T-helper 2 cell treated with Interferon-gamma antibody and Interleukin-4, amounts not matched to agents 100 ng/mL and 5 ng/mL, for 36 hours (primary cell): Measurements from ENCODE around the gene SLC25A30. TPM values are rescaled to one million over a fixed set of nuclear protein-coding genes. Genes with fewer than 3 reads are reported as not detected.

Experiments used
- intact Hi-C: fragments of 100-400 bp; cut with micrococcal nuclease; formaldehyde crosslinking; loops from one replicate; pipeline ENCODE4 v1.15.1; 2023
- total RNA-seq: library from RNA; stranded (reverse); gene quantifications from 2 replicates; pipeline ENCODE4 v1.2.3, GENCODE V29; 2022

The SLC25A30 gene
- total RNA-seq, 1 donor from 2014 or later, result 18.7 TPM

DNA sequence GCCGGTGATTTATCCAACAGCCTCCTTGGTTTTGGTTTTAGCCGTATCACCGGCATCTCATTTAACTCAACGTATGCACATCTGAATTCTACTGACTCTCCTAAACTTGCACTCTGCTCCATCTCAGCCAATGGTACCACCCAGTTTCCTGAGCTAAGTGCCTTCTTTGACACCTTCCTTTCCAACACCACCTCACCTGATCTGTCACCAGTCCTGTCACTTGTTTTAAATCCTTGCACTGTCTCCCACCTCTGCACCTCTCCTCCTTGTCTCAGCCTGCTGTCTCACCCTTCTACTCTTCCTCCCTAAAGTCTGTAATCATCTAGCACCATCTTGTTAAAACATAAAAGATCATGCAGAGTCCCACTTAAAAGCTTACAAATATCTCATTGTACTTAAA is 49.1 kb downstream of the SLC25A30 start:
- intact Hi-C loops, result loop anchor here (2.0 kb wide), 1 partner anchor 26 kb away; no protein-coding TSS in a partner anchor

DNA sequence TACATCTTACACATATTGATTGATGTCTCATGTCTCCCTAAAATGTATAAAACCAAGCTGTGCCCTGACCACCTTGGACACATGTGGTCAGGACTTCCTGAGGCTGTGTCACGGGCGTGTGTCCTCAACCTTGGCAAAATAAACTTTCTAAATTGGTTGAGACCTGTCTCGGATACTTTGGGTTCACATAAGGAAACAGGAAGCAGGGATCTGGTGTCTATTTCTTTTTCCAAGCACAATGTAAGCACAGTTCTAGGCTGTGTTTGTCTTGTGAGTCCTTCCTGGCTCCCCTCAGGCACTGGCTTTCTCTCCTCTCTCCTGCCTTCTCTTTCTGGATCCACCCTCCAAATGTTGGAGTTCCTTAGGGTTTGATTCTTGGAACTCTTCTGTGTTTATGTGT is 49.6 kb downstream of the SLC25A30 start:
- intact Hi-C loops, result loop anchor here (2.0 kb wide), 1 partner anchor 26 kb away; no protein-coding TSS in a partner anchor

DNA sequence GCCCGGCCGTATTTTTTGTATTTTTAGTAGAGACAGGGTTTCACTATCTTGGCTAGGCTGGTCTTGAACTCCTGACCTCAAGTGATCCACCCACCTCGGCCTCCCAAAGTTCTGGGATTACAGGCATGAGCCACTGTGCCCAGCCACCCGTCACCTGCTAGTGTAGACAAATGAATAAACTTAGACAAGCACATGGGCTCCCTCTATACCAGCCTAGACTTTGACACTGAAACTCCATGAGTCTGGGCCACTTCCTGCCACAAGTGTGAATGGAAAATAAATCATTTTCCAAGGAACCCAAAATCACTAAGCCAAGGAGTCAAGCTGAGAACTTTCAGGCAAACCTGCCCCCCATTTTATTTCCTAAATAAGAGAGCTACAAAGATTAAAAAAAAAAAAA is 50.2 kb downstream of the SLC25A30 start:
- intact Hi-C loops, result loop anchor here (2.0 kb wide), 1 partner anchor 27 kb away; no protein-coding TSS in a partner anchor

DNA sequence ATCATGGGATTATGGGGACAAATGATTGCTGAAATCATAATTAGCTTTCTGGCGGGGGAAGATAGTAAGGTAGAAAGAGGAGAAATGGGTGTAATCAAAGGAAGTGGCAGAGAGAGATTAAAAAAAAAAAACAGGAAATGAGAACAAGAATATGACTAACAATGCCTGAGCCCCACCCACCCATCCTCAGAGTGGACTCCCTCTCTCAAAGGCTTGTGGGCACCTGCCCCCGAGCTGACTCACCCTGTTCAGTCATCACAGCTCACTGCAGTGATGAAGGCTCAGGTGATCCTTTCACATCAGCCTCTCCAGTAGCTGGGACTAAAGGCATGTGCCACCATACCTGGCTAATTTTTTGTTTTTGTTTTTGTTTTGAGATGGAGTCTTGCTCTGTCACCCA is 50.8 kb downstream of the SLC25A30 start:
- intact Hi-C loops, result loop anchor here (1.0 kb wide), 3 partner anchors 26 to 97 kb away; partner anchors contain the start of genes COG3 and TPT1

DNA sequence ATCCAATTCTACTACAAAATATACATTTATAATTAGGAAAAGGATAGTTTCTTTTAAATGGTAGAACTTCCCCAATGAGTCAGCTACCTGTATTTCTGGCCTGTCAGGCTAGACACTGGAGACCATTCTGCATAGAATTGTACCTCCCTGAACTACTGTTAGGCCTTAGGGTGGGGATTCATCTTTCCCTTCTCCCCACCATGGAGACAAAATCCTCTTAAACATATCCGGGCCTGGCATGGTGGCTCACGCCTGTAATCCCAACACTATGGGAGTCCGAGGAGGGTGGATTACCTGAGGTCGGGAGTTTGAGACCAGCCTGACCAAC is 52.7 kb downstream of the SLC25A30 start:
- intact Hi-C loops, result no loop called here

DNA sequence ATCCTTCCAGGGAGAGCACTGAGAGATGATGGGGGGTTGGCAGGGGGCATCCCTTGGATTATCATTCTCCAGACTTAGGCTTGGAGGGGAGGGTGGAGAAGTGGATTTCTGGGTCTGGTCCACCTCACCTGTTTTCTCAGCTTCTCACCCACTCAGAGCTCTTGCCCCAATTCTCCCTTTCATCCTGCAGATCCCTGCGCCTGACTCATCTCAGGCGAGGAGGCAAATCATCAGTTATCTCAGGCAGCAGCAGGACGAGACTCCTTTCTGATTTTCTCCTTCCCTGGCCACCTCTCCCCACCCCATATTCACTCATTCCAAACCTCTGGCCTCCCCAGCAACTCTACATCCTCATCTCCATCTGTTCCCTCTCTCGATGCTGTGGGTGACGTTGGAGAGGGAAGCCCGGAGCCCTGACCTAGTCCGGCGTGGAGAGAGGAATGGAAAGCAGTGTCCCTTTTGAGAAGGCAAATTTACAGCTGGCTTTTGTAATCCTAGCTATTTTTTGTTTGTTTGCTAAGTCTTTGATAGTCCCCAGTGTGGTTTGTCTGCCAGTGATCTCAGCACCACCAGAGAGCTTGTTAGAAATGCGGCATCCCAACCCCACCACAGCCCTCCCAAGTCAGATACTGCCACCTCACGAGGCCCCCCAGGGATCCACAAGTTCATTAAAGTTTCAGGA is 53.2 kb downstream of the SLC25A30 start:
- intact Hi-C loops, result no loop called here

DNA sequence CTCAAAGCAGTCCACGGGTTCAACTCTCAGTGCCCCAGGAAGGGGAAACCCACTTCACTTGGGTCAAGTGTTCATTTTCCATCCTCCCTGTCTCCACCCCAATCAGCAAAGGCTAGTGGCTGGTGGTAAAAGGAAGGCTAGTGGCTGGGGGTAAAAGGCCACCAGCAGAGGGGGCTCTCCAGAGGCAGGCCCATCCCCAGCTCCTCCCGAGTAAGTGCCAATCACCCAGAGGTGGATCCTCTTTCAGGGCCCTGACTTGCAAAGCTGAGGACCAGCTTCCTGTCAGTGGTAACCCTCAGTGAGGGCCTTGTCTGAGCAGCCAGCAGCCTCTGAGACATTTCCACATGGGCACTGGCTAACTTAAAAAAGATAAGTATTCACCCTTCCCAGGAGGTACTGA is 55.2 kb downstream of the SLC25A30 start:
- intact Hi-C loops, result no loop called here

DNA sequence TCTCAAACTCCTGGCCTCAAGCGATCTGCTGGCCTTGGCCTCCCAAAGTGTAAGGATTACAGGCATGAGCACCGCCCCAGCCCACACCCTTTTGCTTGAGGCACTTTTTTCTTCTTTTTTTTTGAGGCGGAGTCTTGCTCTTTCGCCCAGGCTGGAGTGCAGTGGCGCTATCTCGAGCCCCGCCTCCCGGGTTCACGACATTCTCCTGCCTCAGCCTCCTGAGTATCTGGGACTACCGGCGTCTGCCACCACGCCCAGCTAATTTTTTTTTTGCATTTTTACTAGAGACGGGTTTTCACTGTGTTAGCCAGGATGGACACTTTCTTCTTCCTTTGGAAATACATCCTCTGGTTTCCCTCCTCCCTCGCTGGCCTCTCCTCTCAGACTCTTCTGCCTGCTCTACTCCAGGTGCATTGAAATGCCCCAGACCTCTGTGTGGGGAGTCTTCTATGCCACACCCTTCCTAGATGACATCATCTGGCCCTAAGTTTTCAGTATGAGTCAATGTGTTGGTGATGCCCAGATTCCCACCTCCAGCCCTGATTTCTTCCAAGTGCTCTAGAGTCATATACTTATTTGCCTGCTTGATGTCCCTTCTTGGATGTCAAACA is 56.5 kb downstream of the SLC25A30 start:
- intact Hi-C loops, result no loop called here

DNA sequence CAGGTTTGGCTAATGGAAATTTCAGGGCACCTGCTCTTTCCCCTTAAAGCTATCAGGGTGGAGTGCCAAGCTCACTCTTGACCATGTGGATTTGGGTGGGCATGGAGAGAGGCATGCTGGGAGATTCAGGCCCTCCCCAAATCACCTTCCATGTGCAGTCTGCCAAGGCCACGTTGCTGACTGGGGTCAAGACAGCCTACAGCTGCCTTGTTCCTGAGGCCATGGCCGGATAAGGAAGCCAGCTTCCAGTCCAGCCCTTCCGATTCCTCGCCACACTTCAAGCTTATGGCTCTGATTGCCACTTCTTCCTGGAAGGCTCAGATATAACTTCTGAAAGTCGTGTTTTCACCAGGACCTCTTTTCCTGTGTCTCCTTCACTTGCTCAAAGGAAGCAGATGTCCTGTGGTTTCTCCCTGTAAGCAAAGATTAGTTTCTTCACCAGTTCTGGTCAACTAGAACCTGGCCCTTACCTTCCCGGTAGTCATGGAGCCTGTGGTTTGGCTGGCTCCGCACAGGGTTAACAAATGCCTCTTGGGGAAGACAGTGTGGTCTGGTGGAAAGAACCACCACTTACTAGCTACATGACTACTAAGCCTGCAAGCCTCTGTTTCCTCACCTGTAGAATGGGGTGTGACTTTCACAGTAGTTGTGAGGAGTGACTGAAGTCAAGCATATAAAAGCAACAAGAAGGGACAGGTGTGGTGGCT is 61.1 kb downstream of the SLC25A30 start:
- intact Hi-C loops, result no loop called here

DNA sequence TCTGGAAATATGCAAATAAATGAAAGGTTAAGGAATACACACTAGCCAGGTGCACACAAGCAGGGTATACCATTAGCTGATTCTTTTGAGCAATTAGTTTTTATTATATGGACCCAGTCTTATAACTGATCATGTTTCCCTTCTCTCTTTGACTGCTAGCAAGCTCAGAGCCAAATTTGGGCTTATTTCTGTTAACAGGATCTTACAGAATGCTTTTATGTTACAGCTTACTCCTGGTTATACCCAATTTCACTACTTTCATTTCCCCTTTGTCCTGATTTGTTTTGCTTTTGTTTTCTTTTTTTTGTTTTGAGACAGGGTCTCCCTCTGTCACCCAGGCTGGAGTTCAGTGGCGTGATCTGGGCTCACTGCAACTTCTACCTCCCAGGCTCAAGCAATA is 64.3 kb downstream of the SLC25A30 start:
- intact Hi-C loops, result no loop called here

DNA sequence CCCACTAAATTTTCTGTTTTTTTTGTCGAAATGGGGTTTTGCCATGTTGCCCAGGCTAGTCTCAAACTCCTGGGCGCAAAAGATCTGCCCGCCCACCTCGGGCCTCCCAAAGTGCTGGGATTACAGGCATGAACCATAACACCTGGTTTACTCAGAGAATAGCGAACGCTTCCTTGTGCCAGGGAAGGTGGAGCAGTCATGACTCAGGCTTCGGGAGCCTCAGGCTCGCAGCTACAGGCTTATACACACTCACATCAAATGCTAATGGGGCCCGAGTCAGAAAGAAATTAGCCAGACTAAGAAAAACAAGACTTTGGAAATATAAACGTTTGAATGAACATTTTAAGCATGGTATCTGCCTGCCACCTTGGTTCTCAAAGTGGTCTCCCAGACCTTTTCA is 66.1 kb downstream of the SLC25A30 start:
- intact Hi-C loops, result no loop called here

DNA sequence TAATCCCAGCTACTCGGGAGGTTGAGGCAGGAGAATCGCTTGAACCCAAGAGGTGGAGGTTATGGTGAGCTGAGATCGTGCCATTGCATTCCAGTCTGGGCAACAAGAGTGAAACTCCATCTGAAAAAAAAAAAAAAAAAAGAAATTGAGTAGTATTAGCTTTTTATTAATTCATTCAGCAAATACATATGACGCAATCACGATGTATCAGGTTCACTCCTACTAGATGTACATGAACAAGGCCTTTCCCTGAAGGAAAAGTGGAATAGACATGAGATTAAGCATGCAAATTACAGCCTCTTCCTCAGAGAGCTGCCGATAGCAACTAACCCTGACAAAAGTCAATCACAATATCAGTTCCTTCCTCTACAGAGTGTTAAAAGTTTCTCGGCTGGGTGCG is 68.0 kb downstream of the SLC25A30 start:
- intact Hi-C loops, result no loop called here

DNA sequence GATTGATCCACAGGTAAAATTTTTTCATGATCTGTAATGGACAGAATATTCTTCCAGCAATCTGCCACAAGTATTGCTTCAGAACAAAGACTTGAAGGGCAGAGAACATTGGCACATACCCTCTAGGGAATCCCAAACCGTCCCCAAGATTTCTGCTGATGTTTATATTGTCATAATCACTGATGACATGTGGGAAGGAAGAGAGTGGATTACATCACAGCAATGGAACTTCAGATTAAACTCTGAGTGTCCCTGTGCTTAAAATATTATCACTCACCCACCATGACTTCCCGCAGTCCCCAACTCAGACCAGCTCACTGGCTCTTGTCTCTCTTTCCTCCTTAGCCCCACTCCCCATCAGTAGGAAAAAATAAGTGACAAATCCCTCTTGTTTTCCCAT is 68.7 kb downstream of the SLC25A30 start:
- intact Hi-C loops, result loop anchor here (10.0 kb wide), 1 partner anchor 705 kb away; the partner anchor contains the start of gene ZC3H13

DNA sequence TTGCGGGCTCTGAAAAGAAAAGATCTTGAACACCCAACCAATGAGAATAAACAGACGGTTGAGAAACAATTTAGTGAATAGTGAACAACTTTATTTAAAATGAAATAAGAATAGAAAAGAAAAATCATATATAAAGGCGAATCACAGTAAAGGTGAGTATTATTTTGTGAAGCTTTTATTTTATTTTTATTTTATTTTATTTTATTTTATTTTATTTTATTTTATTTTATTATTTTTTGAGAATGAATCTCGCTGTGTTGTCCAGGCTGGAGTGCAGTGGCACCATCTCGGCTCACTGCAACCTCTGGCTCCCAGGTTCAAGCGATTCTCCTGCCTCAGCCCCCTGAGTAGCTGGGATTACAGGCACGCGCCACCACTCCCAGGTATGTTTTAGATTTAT is 74.1 kb downstream of the SLC25A30 start:
- intact Hi-C loops, result loop anchor here (10.0 kb wide), 1 partner anchor 711 kb away; the partner anchor contains the start of gene ZC3H13

Other genes with a start within 250 kb of the SLC25A30 start
- gene KCTD4, start 217.3 kb downstream of the SLC25A30 start, total RNA-seq, result not detected in 2 replicates
- 3,931 and 3,933 TPM in 2 replicates for gene TPT1, start 77.2 kb downstream of the SLC25A30 start, total RNA-seq
- gene COG3, start 46.6 kb upstream of the SLC25A30 start, total RNA-seq, result 29.1 and 31.5 TPM in 2 replicates
- gene ERICH6B, start 197.4 kb upstream of the SLC25A30 start, total RNA-seq, result not detected in 2 replicates